ENCODE data around the gene DPP4. TPM values are rescaled to one million over a fixed set of nuclear protein-coding genes. Genes with fewer than 3 reads are reported as not detected.

DPP4 gene
- total RNA-seq, 1 experiment from 2014 or later, result 2.8 TPM

GRCh38 chr2:162029287-162029901, 44.6 kb downstream of the DPP4 start:
- Histone ChIP-seq H4K91ac (ENCODE audit: insufficient read length, low read depth, low read length) (no peak overlapping the region), H3K23me2 (ENCODE audit: insufficient read length, low read depth, low read length, poor library complexity, severe bottlenecking) (no peaks in the 10 kb centered on the region), H3K79me2 (ENCODE audit: insufficient read depth, low read length) (no peaks in the 10 kb centered on the region), H4K20me1 (ENCODE audit: control insufficient read depth, insufficient read depth, insufficient read length) (no peaks in the 10 kb centered on the region), H2BK5ac (ENCODE audit: insufficient read length, low read length) (no peak overlapping the region), H2BK120ac (ENCODE audit: low read depth, low read length, poor library complexity, severe bottlenecking) (no peak overlapping the region), H2BK15ac (ENCODE audit: low read depth, low read length) (no peak overlapping the region), H3K27me3 (ENCODE audit: insufficient read depth, low read length) (no peaks in the 10 kb centered on the region), H3K9me3 (ENCODE audit: control insufficient read depth, low read depth, low read length) (no peaks in the 10 kb centered on the region), H3K18ac (ENCODE audit: insufficient read length, low read depth, low read length) (no peak overlapping the region), H3K14ac (ENCODE audit: insufficient read depth, low read length) (no peak overlapping the region), H3K4me1 (ENCODE audit: insufficient read depth, low read length) (no peaks in the 10 kb centered on the region), H3T11ph (ENCODE audit: low read length) (no peak overlapping the region), H2AK5ac (ENCODE audit: insufficient read length, low read length) (no peak overlapping the region), H4K5ac (ENCODE audit: insufficient read length, low read depth, low read length) (no peak overlapping the region), H3K79me1 (ENCODE audit: insufficient read depth, low read depth, low read length, poor library complexity, severe bottlenecking) (no peaks in the 10 kb centered on the region), H2BK20ac (ENCODE audit: low read depth, low read length, poor library complexity, severe bottlenecking) (no peak overlapping the region), H3K4me2 (ENCODE audit: insufficient read depth, insufficient read length, low read length) (no peak overlapping the region), H3K23ac (ENCODE audit: insufficient read length, low read depth, low read length) (no peak overlapping the region), H2BK12ac (ENCODE audit: insufficient read length, low read depth, low read length) (no peak overlapping the region), H3K9ac (ENCODE audit: extremely low read depth, insufficient read length, low read length) (no peak overlapping the region), H3K4ac (ENCODE audit: low read depth, low read length) (no peak overlapping the region), H2AFZ (ENCODE audit: low read length) (no peak overlapping the region), H4K8ac (replicated peaks; ENCODE audit: insufficient read length, low read depth, low read length) (no peak overlapping the region), H3K56ac (ENCODE audit: insufficient read length, low read depth, low read length) (no peak overlapping the region), H3K27ac (ENCODE audit: insufficient read length, low read depth, low read length) (no peak overlapping the region)
- Mint-ChIP-seq H3K27me3 (ENCODE audit: low read depth) (no peaks in the 10 kb centered on the region), H3K36me3 (ENCODE audit: insufficient read depth in 1 of 3, low read depth in 3 of 3) (peaks cover 0 to 4% (median 0%) of the 10 kb centered on the region in 3 experiments; a peak in 1 of 7 replicates), H3K27ac (no peak overlapping the region), H3K4me1 (peaks cover 24 to 26% of the 10 kb centered on the region in 2 experiments), H3K4me3 (no peak overlapping the region), H3K9me3 (no peaks in the 10 kb centered on the region)
- DNase-seq, result no peak
- no CpG with 5 or more reads among the region's 9 CpGs for WGBS (ENCODE audit: extremely low coverage, insufficient read length, low lambda C conversion rate)
- TF ChIP-seq CTCF (conservative IDR thresholded peaks at IDR 0.05), result no peak

Measured in H9 (cell line).